Endothelial cell of umbilical vein (primary cell): ENCODE measurements around the gene CCSAP.

Source experiments
- CTCF ChIP-seq, 2 donors: IDR thresholded peaks; 1 replicate in 1 of 2; 2 replicates in 1 of 2; pipeline ENCODE4 v1.5.1; 2011; ENCODE audit warnings: low read length in 2 of 2, mild to moderate bottlenecking in 2 of 2, moderate library complexity in 2 of 2, control low read depth in 1 of 2, inconsistent platforms in 1 of 2, low read depth in 1 of 2; ENCODE audit not compliant: insufficient read depth in 1 of 2; ENCODE audit errors: extremely low read depth in 1 of 2
- EZH2 ChIP-seq: IDR thresholded peaks from 2 replicates; pipeline ENCODE4 v1.6.1; 2012; ENCODE audit warnings: borderline replicate concordance, low read depth, mild to moderate bottlenecking, moderate library complexity, low read length, inconsistent platforms; ENCODE audit not compliant: severe bottlenecking
- MAX ChIP-seq: IDR thresholded peaks from 2 replicates; pipeline ENCODE4 v1.6.1; 2011; ENCODE audit not compliant: insufficient read depth, insufficient read length
- POLR2A ChIP-seq: IDR thresholded peaks from 2 replicates; pipeline ENCODE4 v1.6.1; 2012; ENCODE audit warnings: low read depth, mild to moderate bottlenecking, control low read depth, low read length
- POLR2AphosphoS5 ChIP-seq: IDR thresholded peaks from 2 replicates; pipeline ENCODE4 v1.6.1; 2012; ENCODE audit warnings: low read depth, mild to moderate bottlenecking, control low read depth, low read length, moderate library complexity; ENCODE audit not compliant: insufficient read depth

GRCh38 chr1:229275005-229275404 is 67.8 kb downstream of the CCSAP start:
- TF ChIP-seq POLR2A = no peak
- TF ChIP-seq EZH2 = no peak
- no peak for TF ChIP-seq CTCF (IDR thresholded peaks at IDR 0.05; ENCODE audit: extremely low read depth in 1 of 2, insufficient read depth in 1 of 2, low read depth in 1 of 2, low read length in 2 of 2)
- no peak for TF ChIP-seq POLR2AphosphoS5
- no peak for TF ChIP-seq MAX
